ENCODE measurements around the gene PGAP6. TPM values are rescaled to one million over a fixed set of nuclear protein-coding genes. Genes with fewer than 3 reads are reported as not detected.

Gene PGAP6
- total RNA-seq, 1 donor from 2014 or later, result 36.3 TPM

GRCh38 chr16:414395-415169, 32.8 kb upstream of the PGAP6 start:
- H3K36me3 Mint-ChIP-seq (ENCODE audit: low read depth), result no peaks in the 10 kb centered on the region
- intact Hi-C loops (cut with micrococcal nuclease), result no loop called here
- H3K9me3 Mint-ChIP-seq, result no peaks in the 10 kb centered on the region
- H3K27me3 Mint-ChIP-seq (ENCODE audit: insufficient read depth), result no peaks in the 10 kb centered on the region
- no peak for DNase-seq (ENCODE audit: low spot score)
- H3K4me3 Mint-ChIP-seq, result no peak overlapping the region
- H3K27ac Mint-ChIP-seq, result no peak overlapping the region
- H3K4me1 Mint-ChIP-seq (ENCODE audit: low read depth), result no peaks in the 10 kb centered on the region

- H3K4me1 Mint-ChIP-seq (ENCODE audit: low read depth), result no peaks in the 10 kb centered on the region
- no peak overlapping the region for H3K4me3 Mint-ChIP-seq
- no peak for DNase-seq (ENCODE audit: low spot score)
- no peaks in the 10 kb centered on the region for H3K36me3 Mint-ChIP-seq (ENCODE audit: low read depth)
- no peaks in the 10 kb centered on the region for H3K9me3 Mint-ChIP-seq
- H3K27me3 Mint-ChIP-seq (ENCODE audit: insufficient read depth), result no peaks in the 10 kb centered on the region
- intact Hi-C loops (cut with micrococcal nuclease), result no loop called here
- no peak overlapping the region for H3K27ac Mint-ChIP-seq
Measured at GRCh38 chr16:411576-412265, 29.9 kb upstream of the PGAP6 start.

DNA sequence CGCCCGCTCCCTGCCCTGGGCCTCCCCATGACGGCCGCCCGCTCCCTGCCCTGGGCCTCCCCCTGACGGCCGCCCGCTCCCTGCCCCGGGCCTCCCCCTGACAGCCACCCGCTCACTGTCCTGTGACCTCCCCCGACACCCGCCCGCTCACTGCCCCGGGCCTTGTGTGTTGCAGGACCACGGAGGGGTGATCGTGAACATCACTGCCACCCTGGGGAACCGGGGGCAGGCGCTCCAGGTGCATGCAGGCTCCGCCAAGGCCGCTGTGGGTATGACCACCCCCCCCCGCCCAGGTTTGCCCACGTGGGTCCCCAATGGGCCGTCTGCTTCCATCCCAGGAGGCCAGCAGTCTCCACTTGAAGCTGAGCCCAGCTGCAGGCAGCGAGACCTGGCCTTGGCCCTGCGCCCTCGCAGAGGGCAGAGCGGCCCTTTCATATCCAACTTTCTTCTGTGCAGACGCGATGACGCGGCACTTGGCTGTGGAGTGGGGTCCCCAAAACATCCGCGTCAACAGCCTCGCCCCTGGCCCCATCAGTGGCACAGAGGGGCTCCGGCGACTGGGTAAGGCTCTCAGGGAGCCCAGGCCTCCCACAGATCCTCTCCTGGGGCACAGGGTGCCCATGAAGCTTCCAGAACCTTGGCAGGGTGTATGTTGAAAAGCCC, 28.9 kb upstream of the PGAP6 start:
- no peak for DNase-seq (ENCODE audit: low spot score)
- intact Hi-C loops (cut with micrococcal nuclease), result no loop called here

DNA sequence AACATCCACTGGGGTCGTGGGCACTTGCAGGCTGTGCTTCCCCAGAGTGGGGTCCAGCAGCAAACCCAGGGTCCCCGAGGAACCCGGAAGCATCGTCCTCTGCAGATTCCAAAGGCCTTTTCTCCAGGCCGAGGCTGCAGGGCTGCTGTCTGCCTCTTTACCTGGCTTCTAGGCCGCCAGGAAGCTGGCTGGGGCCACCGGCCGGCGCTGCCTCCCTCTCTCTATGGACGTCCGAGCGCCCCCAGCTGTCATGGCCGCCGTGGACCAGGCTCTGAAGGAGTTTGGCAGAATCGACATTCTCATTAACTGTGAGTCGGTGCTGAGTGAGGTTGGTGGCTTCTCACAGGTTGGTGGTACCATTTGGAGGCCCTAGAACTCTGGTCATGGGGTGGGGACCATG, 25.5 kb upstream of the PGAP6 start:
- H3K4me1 Mint-ChIP-seq (ENCODE audit: low read depth), result no peaks in the 10 kb centered on the region
- H3K27ac Mint-ChIP-seq, result no peak overlapping the region
- no peaks in the 10 kb centered on the region for H3K27me3 Mint-ChIP-seq (ENCODE audit: insufficient read depth)
- intact Hi-C loops (cut with micrococcal nuclease), result no loop called here
- H3K4me3 Mint-ChIP-seq, result no peak overlapping the region
- no peak for DNase-seq (ENCODE audit: low spot score)
- no peaks in the 10 kb centered on the region for H3K9me3 Mint-ChIP-seq
- no peaks in the 10 kb centered on the region for H3K36me3 Mint-ChIP-seq (ENCODE audit: low read depth)

More for the DNA sequence above, 28.9 kb upstream of the PGAP6 start:
- Mint-ChIP-seq H3K4me1 (ENCODE audit: low read depth) (no peaks in the 10 kb centered on the region), H3K27me3 (ENCODE audit: insufficient read depth) (no peaks in the 10 kb centered on the region), H3K36me3 (ENCODE audit: low read depth) (no peaks in the 10 kb centered on the region), H3K4me3 (no peak overlapping the region), H3K9me3 (no peaks in the 10 kb centered on the region), H3K27ac (no peak overlapping the region)

DNA sequence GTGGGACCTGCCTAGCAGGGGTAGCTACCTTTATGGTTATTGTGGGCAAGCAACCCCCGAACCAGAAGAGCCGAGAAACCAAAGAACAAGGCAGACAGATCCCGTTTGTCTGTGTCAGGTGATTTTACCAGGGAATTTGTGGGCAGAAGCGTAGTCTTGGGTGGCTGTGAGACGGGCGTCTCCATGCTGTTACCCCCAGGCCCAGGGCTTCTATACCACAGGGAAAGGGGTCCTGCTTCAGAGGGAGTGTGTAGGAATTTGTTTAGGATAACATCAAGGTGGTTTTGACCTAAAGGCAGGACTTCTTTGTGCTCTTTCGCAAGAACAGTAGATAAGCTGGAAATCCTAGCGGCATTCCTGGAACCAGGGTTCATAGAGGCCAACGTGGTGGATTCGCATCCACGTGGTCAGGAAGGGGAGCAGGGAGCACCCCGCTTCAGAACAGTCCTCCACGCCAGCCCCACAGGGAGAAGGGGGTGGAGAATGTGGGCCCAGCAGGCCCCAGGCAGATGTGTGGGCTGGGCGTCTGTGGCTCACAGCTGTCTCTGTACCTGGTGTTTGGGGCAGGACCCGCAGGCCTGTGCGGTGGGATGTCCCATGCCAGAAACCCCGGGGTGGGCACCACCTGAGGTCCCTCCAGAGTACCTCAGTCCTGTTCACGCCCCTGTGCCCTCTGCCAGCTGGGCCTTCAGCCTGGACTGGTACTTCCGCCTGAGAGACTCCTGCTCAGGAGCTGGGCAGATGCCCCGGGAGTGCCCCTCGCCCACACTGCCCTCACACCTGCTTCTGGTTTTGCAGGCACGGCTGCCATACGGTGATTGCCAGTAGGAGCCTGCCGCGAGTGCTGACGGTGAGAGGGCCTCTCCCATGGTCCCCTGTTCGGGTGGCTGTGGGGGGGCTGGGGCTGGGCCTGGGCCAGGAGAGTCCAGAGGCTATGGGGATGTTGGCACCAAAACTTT, 24.0 kb upstream of the PGAP6 start:
- H3K27ac Mint-ChIP-seq, result no peak overlapping the region
- intact Hi-C loops (cut with micrococcal nuclease), result no loop called here

GRCh38 chr16:404971-405486, 23.3 kb upstream of the PGAP6 start:
- Mint-ChIP-seq H3K4me1 (ENCODE audit: low read depth) (peaks cover 8% of the 10 kb centered on the region), H3K4me3 (no peak overlapping the region), H3K27me3 (ENCODE audit: insufficient read depth) (no peaks in the 10 kb centered on the region), H3K9me3 (no peaks in the 10 kb centered on the region), H3K36me3 (ENCODE audit: low read depth) (no peaks in the 10 kb centered on the region), H3K27ac (no peak overlapping the region)
- DNase-seq (ENCODE audit: low spot score), result no peak
- intact Hi-C loops (cut with micrococcal nuclease), result loop anchor here (5.0 kb wide), 1 partner anchor 1207 kb away; the partner anchor contains the start of genes CRAMP1 and IFT140

More for the DNA sequence above, 24.0 kb upstream of the PGAP6 start:
- no peak for DNase-seq (ENCODE audit: low spot score)
- H3K4me1 Mint-ChIP-seq (ENCODE audit: low read depth), result no peaks in the 10 kb centered on the region
- H3K9me3 Mint-ChIP-seq, result no peaks in the 10 kb centered on the region
- no peaks in the 10 kb centered on the region for H3K36me3 Mint-ChIP-seq (ENCODE audit: low read depth)
- no peak overlapping the region for H3K4me3 Mint-ChIP-seq
- H3K27me3 Mint-ChIP-seq (ENCODE audit: insufficient read depth), result no peaks in the 10 kb centered on the region

GRCh38 chr16:401468-402348, 19.9 kb upstream of the PGAP6 start, which contains the start of gene DECR2:
TSS of gene DECR2 (plus strand) at chr16:401885. CDS start at chr16:401964, 79 bp downstream.
- H3K9me3 Mint-ChIP-seq, result no peaks in the 10 kb centered on the region
- H3K36me3 Mint-ChIP-seq (ENCODE audit: low read depth), result no peaks in the 10 kb centered on the region
- H3K27me3 Mint-ChIP-seq (ENCODE audit: insufficient read depth), result peaks cover 2% of the 10 kb centered on the region
- intact Hi-C loops (cut with micrococcal nuclease), result loop anchor here (1.0 to 5.0 kb wide), 8 partner anchors 19 to 1211 kb away; partner anchors contain the start of genes AXIN1, CAPN15, CRAMP1 and IFT140
- peak; percentile 90 for DNase-seq (ENCODE audit: low spot score)
- peak within 1 kb of the TSS; percentile 58 for H3K27ac Mint-ChIP-seq
- H3K4me1 Mint-ChIP-seq (ENCODE audit: low read depth), result peaks cover 11% of the 10 kb centered on the region
- H3K4me3 Mint-ChIP-seq, result peak within 1 kb of the TSS; percentile 87

DNA sequence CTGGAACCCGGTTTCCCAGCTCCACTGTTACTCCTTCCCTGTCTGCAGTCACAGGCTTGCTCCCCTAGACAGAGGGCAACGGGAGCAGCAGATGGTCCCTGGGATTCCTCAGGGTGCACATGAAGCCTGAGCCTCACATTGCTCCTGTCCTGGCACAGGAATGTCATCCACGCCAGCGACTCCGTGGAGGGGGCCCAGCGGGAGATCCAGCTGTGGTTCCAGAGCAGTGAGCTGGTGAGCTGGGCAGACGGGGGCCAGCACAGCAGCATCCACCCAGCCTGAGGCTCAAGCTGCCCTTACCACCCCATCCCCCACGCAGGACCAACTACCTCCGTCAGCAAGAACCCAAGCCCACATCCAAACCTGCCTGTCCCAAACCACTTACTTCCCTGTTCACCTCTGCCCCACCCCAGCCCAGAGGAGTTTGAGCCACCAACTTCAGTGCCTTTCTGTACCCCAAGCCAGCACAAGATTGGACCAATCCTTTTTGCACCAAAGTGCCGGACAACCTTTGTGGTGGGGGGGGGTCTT, 18.3 kb upstream of the PGAP6 start:
- intact Hi-C loops (cut with micrococcal nuclease), result loop anchor here (2.0 to 5.0 kb wide), 4 partner anchors 29 to 1212 kb away; partner anchors contain the start of genes CAPN15, CRAMP1, IFT140 and METTL26
- no peak for DNase-seq (ENCODE audit: low spot score)
- Mint-ChIP-seq H3K36me3 (ENCODE audit: low read depth) (no peaks in the 10 kb centered on the region), H3K9me3 (no peaks in the 10 kb centered on the region), H3K27me3 (ENCODE audit: insufficient read depth) (peaks cover 11% of the 10 kb centered on the region), H3K4me3 (peak overlapping the region; percentile 87), H3K4me1 (ENCODE audit: low read depth) (peaks cover 19% of the 10 kb centered on the region), H3K27ac (peak overlapping the region; percentile 66)

DNA sequence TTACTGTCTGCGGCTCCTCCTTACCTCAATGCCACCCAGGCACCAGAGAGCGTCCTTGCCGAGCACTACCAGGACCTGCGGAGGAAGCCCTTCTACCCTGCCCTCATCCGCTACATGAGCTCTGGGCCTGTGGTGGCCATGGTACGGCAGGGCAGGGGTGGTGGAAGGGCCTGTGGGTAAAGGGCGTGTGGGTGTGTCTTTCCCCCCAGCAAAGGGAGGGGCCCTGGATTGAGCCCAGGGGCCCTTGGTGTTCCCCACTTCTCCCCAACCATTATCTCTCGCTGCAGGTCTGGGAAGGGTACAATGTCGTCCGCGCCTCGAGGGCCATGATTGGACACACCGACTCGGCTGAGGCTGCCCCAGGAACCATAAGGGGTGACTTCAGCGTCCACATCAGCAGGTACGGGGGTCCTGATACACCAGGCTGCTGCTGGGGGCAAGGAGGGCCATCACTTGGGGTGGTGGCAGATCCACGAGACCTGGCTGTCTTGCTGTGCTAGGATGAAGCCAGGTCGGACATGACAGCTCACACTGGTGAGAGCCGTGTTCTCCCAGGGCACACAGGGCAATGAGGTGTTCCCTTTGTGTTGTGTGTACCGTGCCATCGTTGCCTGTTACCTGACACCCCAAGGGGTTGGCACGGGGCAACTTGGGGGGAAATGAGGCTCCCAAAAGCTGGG, 17.7 kb upstream of the PGAP6 start:
- intact Hi-C loops (cut with micrococcal nuclease), result loop anchor here (2.0 to 5.0 kb wide), 4 partner anchors 29 to 1213 kb away; partner anchors contain the start of genes CAPN15, CRAMP1, IFT140 and METTL26
- H3K27ac Mint-ChIP-seq, result no peak overlapping the region
- peaks cover 11% of the 10 kb centered on the region for H3K27me3 Mint-ChIP-seq (ENCODE audit: insufficient read depth)
- peaks cover 19% of the 10 kb centered on the region for H3K4me1 Mint-ChIP-seq (ENCODE audit: low read depth)
- no peaks in the 10 kb centered on the region for H3K9me3 Mint-ChIP-seq
- H3K36me3 Mint-ChIP-seq (ENCODE audit: low read depth), result no peaks in the 10 kb centered on the region
- peak overlapping the region; percentile 87 for H3K4me3 Mint-ChIP-seq
- no peak for DNase-seq (ENCODE audit: low spot score)

- intact Hi-C loops (cut with micrococcal nuclease), result no loop called here
- no peaks in the 10 kb centered on the region for H3K9me3 Mint-ChIP-seq
- peak overlapping the region; percentile 87 for H3K4me3 Mint-ChIP-seq
- peaks cover 19% of the 10 kb centered on the region for H3K4me1 Mint-ChIP-seq (ENCODE audit: low read depth)
- no peaks in the 10 kb centered on the region for H3K36me3 Mint-ChIP-seq (ENCODE audit: low read depth)
- peaks cover 11% of the 10 kb centered on the region for H3K27me3 Mint-ChIP-seq (ENCODE audit: insufficient read depth)
- DNase-seq (ENCODE audit: low spot score), result no peak
- peak overlapping the region; percentile 67 for H3K27ac Mint-ChIP-seq
Measured at GRCh38 chr16:398561-399339, 17.0 kb upstream of the PGAP6 start.

Data from activated T-helper 1 cell treated with anti-CD3 and anti-CD28 coated beads, Interleukin-12 subunit alpha, Interleukin-12 subunit beta, Interleukin-2, Interleukin-4 antibody, amounts not matched to agents 30 ng/mL and 10 ng/mL and 1 ng/mL, durations not matched to agents 14 hours and 24 hours and 36 hours (primary cell).